Left lung (tissue), 10 donors: Measurements from ENCODE around the gene GPAT3. TPM values are rescaled to one million over a fixed set of nuclear protein-coding genes. Genes with fewer than 3 reads are reported as not detected.

Experiments
- ATAC-seq: fragments of 200-7000 bp; cut with Tn5 transposase; one replicate; pipeline ENCODE4 v1.9.1; 2020; ENCODE audit warnings: moderate library complexity
- DNase-seq, 4 donors: peaks; one replicate each; pipeline ENCODE4 v3.0.0-alpha.2; 2013 to 2020
- H3K27ac ChIP-seq, 2 donors: fragments of 200-600 bp; sonication (generic) in 1 of 2; one replicate each; pipeline versions ENCODE4 v1.5.0 to v1.8.0; 2020 to 2021
- H3K27me3 ChIP-seq, 2 donors: fragments of 200-600 bp; sonication (generic) in 1 of 2; one replicate each; pipeline versions ENCODE4 v1.5.0 to v1.8.0; 2020 to 2021
- H3K36me3 ChIP-seq, 2 donors: fragments of 200-600 bp; sonication (generic) in 1 of 2; one replicate each; pipeline versions ENCODE4 v1.5.0 to v1.8.0; 2020 to 2021
- H3K4me1 ChIP-seq, 2 donors: fragments of 200-600 bp; one replicate each; pipeline ENCODE4 v1.8.0; 2021
- H3K4me3 ChIP-seq, 2 donors: fragments of 200-600 bp; sonication (generic) in 1 of 2; one replicate each; pipeline versions ENCODE4 v1.5.0 to v1.8.0; 2020 to 2021; ENCODE audit warnings: mild to moderate bottlenecking in 1 of 2
- H3K9me3 ChIP-seq, 2 donors: fragments of 200-600 bp; sonication (generic) in 1 of 2; one replicate each; pipeline versions ENCODE4 v1.5.0 to v1.8.0; 2020 to 2021
- intact Hi-C, 2 donors: fragments of 100-400 bp; cut with DNase I; formaldehyde crosslinking; loops; one replicate each; pipeline versions ENCODE4 v1.11.2 to v1.14.2; 2022
- polyA plus RNA-seq, 6 donors: library from polyadenylated mRNA; unstranded; fragments of 120-200 nt; gene quantifications; one replicate each; pipeline ENCODE4 v1.2.1, GENCODE V29; 2013; ENCODE audit not compliant: insufficient read length in 6 of 6
- total RNA-seq, 2 donors: library from RNA; stranded (reverse); fragmentation: NEBNext Ultra II Directional; extraction: Animal tissue kit (Norgen Biotek cat#: 25700); gene quantifications; one replicate each; pipeline ENCODE4 v1.2.1, GENCODE V29; 2021
- TF ChIP-seq, protein P1 (sequence below), 2 donors: fragments of 200-600 bp; sonication (generic) in 1 of 2; IDR thresholded peaks; one replicate each; pipeline versions ENCODE4 v1.5.0 to v1.8.0; 2021; ENCODE audit warnings: antibody characterized with exemption in 2 of 2
- donor health status: DM: no; HTN: yes; CAD: no.
- donor health status: DM: no; HTN: no; CAD: no.

Gene GPAT3
- total and polyA plus RNA-seq, 8 donors, result 5.7 to 16.7 (median 14.2) TPM

DNA sequence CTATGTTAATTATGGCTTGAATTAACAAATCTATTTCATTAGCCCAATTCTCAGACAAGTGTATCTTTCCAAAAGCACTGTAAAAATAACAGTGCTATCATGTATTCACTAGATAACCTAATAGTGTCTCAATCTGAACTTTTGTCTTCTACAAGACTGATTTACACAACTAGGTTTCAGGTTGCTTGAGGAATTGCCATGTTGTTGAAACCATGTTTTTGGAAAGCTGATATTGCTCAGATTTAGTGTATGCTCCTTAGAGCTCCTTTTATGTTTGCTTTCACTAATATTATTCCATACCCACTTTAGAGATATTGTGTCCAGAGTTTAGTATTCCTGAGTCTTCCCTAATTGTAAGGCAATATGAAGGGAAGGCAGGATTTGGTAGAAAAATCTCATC lies 70.6 kb downstream of the GPAT3 start:
- Histone ChIP-seq H3K36me3 (no peaks in the 10 kb centered on the region), H3K27me3 (no peaks in the 10 kb centered on the region), H3K4me3 (no peak overlapping the region), H3K27ac (no peak overlapping the region), H3K4me1 (no peaks in the 10 kb centered on the region), H3K9me3 (peaks cover 0 to 9% of the 10 kb centered on the region in 2 donors)
- TF ChIP-seq, protein P1, sequence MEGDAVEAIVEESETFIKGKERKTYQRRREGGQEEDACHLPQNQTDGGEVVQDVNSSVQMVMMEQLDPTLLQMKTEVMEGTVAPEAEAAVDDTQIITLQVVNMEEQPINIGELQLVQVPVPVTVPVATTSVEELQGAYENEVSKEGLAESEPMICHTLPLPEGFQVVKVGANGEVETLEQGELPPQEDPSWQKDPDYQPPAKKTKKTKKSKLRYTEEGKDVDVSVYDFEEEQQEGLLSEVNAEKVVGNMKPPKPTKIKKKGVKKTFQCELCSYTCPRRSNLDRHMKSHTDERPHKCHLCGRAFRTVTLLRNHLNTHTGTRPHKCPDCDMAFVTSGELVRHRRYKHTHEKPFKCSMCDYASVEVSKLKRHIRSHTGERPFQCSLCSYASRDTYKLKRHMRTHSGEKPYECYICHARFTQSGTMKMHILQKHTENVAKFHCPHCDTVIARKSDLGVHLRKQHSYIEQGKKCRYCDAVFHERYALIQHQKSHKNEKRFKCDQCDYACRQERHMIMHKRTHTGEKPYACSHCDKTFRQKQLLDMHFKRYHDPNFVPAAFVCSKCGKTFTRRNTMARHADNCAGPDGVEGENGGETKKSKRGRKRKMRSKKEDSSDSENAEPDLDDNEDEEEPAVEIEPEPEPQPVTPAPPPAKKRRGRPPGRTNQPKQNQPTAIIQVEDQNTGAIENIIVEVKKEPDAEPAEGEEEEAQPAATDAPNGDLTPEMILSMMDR (IDR thresholded peaks at IDR 0.05), result no peak
- DNase-seq (no peak), ATAC-seq (no peak)
- intact Hi-C loops, result no loop called here

DNA sequence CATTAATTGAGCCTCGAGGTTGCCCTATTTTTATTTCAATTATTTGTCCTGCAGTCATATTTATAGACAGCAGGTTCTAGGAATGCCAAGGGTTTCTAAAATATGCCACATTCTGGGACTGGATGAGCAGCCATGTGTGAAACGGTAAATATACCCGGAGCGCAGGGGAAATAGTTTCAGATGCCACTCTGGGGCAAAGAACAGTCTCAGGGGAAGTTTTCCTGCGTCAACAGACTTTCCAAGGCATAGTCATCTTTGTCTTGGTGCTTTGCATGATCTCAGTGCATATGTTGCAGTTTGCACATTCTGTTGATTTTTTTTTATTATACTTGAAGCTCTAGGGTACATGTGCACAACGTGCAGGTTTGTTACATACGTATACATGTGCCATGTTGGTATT lies 71.0 kb downstream of the GPAT3 start:
- Histone ChIP-seq H3K4me1 (no peaks in the 10 kb centered on the region), H3K9me3 (peaks cover 0 to 10% of the 10 kb centered on the region in 2 donors), H3K36me3 (no peaks in the 10 kb centered on the region), H3K4me3 (no peak overlapping the region), H3K27ac (no peak overlapping the region), H3K27me3 (no peaks in the 10 kb centered on the region)
- no peak for ATAC-seq
- TF ChIP-seq, protein P1 (IDR thresholded peaks at IDR 0.05), result no peak
- intact Hi-C loops, result no loop called here
- DNase-seq, result no peak

DNA sequence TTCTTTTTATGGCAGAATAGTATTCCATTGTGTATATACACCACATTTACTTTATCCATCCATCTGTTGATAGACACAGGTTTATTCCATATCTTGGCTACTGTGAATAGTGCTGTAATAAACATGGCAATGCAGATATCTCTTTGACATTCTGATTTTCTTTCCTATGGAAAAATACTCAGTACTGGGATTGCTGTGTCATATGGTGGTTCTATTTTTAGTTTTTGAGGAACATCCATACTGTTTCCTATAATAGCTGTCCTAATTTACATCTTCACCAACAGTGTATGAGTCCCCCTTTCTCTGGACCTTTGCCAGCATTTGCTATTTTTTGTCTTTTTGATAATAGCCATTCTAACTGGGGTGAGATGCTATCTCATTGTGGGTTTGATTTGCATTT lies 73.5 kb downstream of the GPAT3 start:
- ATAC-seq (no peak), DNase-seq (no peak)
- no peaks in the 10 kb centered on the region for H3K27me3 ChIP-seq
- H3K36me3 ChIP-seq, result no peaks in the 10 kb centered on the region
- intact Hi-C loops, result no loop called here
- no peak overlapping the region for H3K27ac ChIP-seq
- TF ChIP-seq, protein P1 (IDR thresholded peaks at IDR 0.05), result no peak
- no peak overlapping the region for H3K4me3 ChIP-seq
- peaks cover 9 to 35% of the 10 kb centered on the region in 2 donors for H3K9me3 ChIP-seq
- H3K4me1 ChIP-seq, result no peaks in the 10 kb centered on the region

- H3K27me3 ChIP-seq, result no peaks in the 10 kb centered on the region
- intact Hi-C loops, result no loop called here
- H3K9me3 ChIP-seq, result peaks cover 9 to 41% of the 10 kb centered on the region in 2 donors
- DNase-seq (no peak), ATAC-seq (no peak)
- TF ChIP-seq, protein P1 (IDR thresholded peaks at IDR 0.05), result no peak
- no peaks in the 10 kb centered on the region for H3K36me3 ChIP-seq
- no peak overlapping the region for H3K27ac ChIP-seq
- no peaks in the 10 kb centered on the region for H3K4me1 ChIP-seq
- no peak overlapping the region for H3K4me3 ChIP-seq
These were observed 74.8 kb downstream of the GPAT3 start for GRCh38 chr4:83610729-83611128.

- H3K36me3 ChIP-seq, result no peaks in the 10 kb centered on the region
- H3K4me1 ChIP-seq, result no peaks in the 10 kb centered on the region
- ATAC-seq (no peak), DNase-seq (no peak)
- peaks cover 0 to 4% of the 10 kb centered on the region in 2 donors for H3K27me3 ChIP-seq
- intact Hi-C loops, result no loop called here
- no peak overlapping the region for H3K27ac ChIP-seq
- TF ChIP-seq, protein P1 (IDR thresholded peaks at IDR 0.05), result no peak
- peaks cover 9 to 41% of the 10 kb centered on the region in 2 donors for H3K9me3 ChIP-seq
- H3K4me3 ChIP-seq, result no peak overlapping the region
These were observed 77.1 kb downstream of the GPAT3 start for GRCh38 chr4:83613023-83613422.
